Neural cell (in vitro differentiated cells): ENCODE measurements around the gene STX4.

Experiments used
- EZH2 ChIP-seq: fragments of 200-600, 300-800 bp; shearing (Covaris generic), sonication (generic); IDR thresholded peaks from 2 replicates; pipeline ENCODE4 v1.6.1; 2014; ENCODE audit warnings: antibody characterized with exemption, low read length, borderline replicate concordance, mild to moderate bottlenecking; ENCODE audit not compliant: insufficient read depth, poor library complexity, severe bottlenecking
- MXI1 ChIP-seq: fragments of 450-650 bp; conservative IDR thresholded peaks from 2 replicates; pipeline ENCODE4 v1.6.1; 2014; ENCODE audit warnings: antibody characterized with exemption, mild to moderate bottlenecking; ENCODE audit not compliant: poor library complexity, severe bottlenecking
- POLR2AphosphoS5 ChIP-seq: IDR thresholded peaks from 2 replicates; pipeline ENCODE4 v1.6.1; 2012
- RAD21 ChIP-seq: fragments of 450-650 bp; conservative IDR thresholded peaks from 2 replicates; pipeline ENCODE4 v1.6.1; 2014; ENCODE audit warnings: antibody characterized with exemption, mild to moderate bottlenecking, moderate library complexity
- REST ChIP-seq: IDR thresholded peaks from 2 replicates; pipeline ENCODE4 v1.6.1; 2012; ENCODE audit warnings: borderline replicate concordance
- TF ChIP-seq, protein P1 (sequence below): fragments of 450-650 bp; IDR thresholded peaks from 2 replicates; pipeline ENCODE4 v1.5.1; 2014; ENCODE audit warnings: antibody characterized with exemption, mild to moderate bottlenecking, moderate library complexity; ENCODE audit not compliant: poor library complexity, severe bottlenecking

GRCh38 chr16:31084584-31085302, 51.4 kb downstream of the STX4 start:
- no peak for TF ChIP-seq RAD21
- TF ChIP-seq, protein P1, sequence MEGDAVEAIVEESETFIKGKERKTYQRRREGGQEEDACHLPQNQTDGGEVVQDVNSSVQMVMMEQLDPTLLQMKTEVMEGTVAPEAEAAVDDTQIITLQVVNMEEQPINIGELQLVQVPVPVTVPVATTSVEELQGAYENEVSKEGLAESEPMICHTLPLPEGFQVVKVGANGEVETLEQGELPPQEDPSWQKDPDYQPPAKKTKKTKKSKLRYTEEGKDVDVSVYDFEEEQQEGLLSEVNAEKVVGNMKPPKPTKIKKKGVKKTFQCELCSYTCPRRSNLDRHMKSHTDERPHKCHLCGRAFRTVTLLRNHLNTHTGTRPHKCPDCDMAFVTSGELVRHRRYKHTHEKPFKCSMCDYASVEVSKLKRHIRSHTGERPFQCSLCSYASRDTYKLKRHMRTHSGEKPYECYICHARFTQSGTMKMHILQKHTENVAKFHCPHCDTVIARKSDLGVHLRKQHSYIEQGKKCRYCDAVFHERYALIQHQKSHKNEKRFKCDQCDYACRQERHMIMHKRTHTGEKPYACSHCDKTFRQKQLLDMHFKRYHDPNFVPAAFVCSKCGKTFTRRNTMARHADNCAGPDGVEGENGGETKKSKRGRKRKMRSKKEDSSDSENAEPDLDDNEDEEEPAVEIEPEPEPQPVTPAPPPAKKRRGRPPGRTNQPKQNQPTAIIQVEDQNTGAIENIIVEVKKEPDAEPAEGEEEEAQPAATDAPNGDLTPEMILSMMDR, result no peak
- TF ChIP-seq POLR2AphosphoS5, result no peak
- TF ChIP-seq MXI1, result no peak
- no peak for TF ChIP-seq REST
- no peak for TF ChIP-seq EZH2
